Uterus (tissue), 4 donors: ENCODE results near the gene NLRP13. TPM values are rescaled to one million over a fixed set of nuclear protein-coding genes. Genes with fewer than 3 reads are reported as not detected.
"Not testable (repeated sequence)": the region's sequence is repeated elsewhere in the genome, so short reads cannot be mapped to it uniquely, and the experiment has no call there.

Source experiments
- DNase-seq, 2 donors: peaks; one replicate each; pipeline ENCODE4 v3.0.0-alpha.2; 2019 to 2020
- H3K27ac ChIP-seq, 2 donors: fragments of 200-600 bp; sonication (generic); 1 replicate in 1 of 2; 2 replicates in 1 of 2; pipeline ENCODE4 v1.5.1; 2016 to 2018
- H3K27me3 ChIP-seq, 2 donors: fragments of 200-600 bp; sonication (generic); one replicate each; pipeline ENCODE4 v1.5.1; 2018 to 2019; ENCODE audit warnings: control low read depth in 1 of 2
- H3K36me3 ChIP-seq, 2 donors: fragments of 200-600 bp; sonication (generic); one replicate each; pipeline ENCODE4 v1.5.1; 2019; ENCODE audit warnings: control low read depth in 1 of 2
- H3K4me1 ChIP-seq, 2 donors: fragments of 200-600 bp; sonication (generic); one replicate each; pipeline ENCODE4 v1.5.1; 2018 to 2019; ENCODE audit warnings: control low read depth in 1 of 2
- H3K4me3 ChIP-seq, 2 donors: fragments of 200-600 bp; sonication (generic); 1 replicate in 1 of 2; 2 replicates in 1 of 2; pipeline ENCODE4 v1.5.1; 2018 to 2019; ENCODE audit warnings: mild to moderate bottlenecking in 1 of 2
- H3K9me3 ChIP-seq, 2 donors: fragments of 200-600 bp; sonication (generic); one replicate each; pipeline ENCODE4 v1.5.1; 2019; ENCODE audit warnings: control low read depth in 1 of 2
- POLR2A ChIP-seq, 2 donors: fragments of 450-650 bp; IDR thresholded peaks; one replicate each; pipeline ENCODE4 v1.6.1; 2016; ENCODE audit warnings: antibody characterized with exemption in 2 of 2, mild to moderate bottlenecking in 1 of 2, moderate library complexity in 1 of 2
- intact Hi-C: fragments of 100-400 bp; cut with DNase I; formaldehyde crosslinking; loops from one replicate; pipeline ENCODE4 v1.15.1; 2023; ENCODE audit warnings: low total_unique reads
- total RNA-seq, 4 donors: library from RNA; depleted of rRNA in 3 of 4; stranded (reverse); fragments of >200 nt in 3 of 4; gene quantifications; one replicate each; pipeline versions ENCODE4 v1.1.0 to v1.2.4, GENCODE V29; 2014 to 2023
- TF ChIP-seq, protein P1 (sequence below), 4 experiments: fragments of 200-600 bp in 2 of 4; fragments of 450-650 bp in 2 of 4; sonication (generic) in 2 of 4; IDR thresholded peaks; one replicate each; pipeline ENCODE4 v1.5.1; 2016 to 2019; ENCODE audit warnings: antibody characterized with exemption in 4 of 4, mild to moderate bottlenecking in 2 of 4, moderate library complexity in 1 of 4
- donor health status: DM: yes; HTN: yes; CAD: no.

NLRP13 gene
- total RNA-seq, 4 donors from 2014 or later: not detected

GRCh38 chr19:55959996-55960675 is 28.0 kb upstream of the NLRP13 start:
- no peak for DNase-seq
- H3K4me3 ChIP-seq: no peak overlapping the region
- H3K27me3 ChIP-seq: no peaks in the 10 kb centered on the region
- TF ChIP-seq POLR2A (IDR thresholded peaks at IDR 0.05): no peak
- H3K36me3 ChIP-seq: no peaks in the 10 kb centered on the region
- H3K27ac ChIP-seq: no peak overlapping the region
- no peaks in the 10 kb centered on the region for H3K9me3 ChIP-seq
- no peaks in the 10 kb centered on the region for H3K4me1 ChIP-seq
- intact Hi-C loops: no loop called here

- H3K4me3 ChIP-seq: no peak overlapping the region
- H3K27me3 ChIP-seq: no peaks in the 10 kb centered on the region
- no peaks in the 10 kb centered on the region for H3K9me3 ChIP-seq
- H3K27ac ChIP-seq: no peak overlapping the region
- H3K4me1 ChIP-seq: no peaks in the 10 kb centered on the region
- no peaks in the 10 kb centered on the region for H3K36me3 ChIP-seq
- TF ChIP-seq POLR2A (IDR thresholded peaks at IDR 0.05): no peak
- TF ChIP-seq, protein P1, sequence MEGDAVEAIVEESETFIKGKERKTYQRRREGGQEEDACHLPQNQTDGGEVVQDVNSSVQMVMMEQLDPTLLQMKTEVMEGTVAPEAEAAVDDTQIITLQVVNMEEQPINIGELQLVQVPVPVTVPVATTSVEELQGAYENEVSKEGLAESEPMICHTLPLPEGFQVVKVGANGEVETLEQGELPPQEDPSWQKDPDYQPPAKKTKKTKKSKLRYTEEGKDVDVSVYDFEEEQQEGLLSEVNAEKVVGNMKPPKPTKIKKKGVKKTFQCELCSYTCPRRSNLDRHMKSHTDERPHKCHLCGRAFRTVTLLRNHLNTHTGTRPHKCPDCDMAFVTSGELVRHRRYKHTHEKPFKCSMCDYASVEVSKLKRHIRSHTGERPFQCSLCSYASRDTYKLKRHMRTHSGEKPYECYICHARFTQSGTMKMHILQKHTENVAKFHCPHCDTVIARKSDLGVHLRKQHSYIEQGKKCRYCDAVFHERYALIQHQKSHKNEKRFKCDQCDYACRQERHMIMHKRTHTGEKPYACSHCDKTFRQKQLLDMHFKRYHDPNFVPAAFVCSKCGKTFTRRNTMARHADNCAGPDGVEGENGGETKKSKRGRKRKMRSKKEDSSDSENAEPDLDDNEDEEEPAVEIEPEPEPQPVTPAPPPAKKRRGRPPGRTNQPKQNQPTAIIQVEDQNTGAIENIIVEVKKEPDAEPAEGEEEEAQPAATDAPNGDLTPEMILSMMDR (IDR thresholded peaks at IDR 0.05): no peak
- intact Hi-C loops: no loop called here
- DNase-seq: no peak
These were observed 26.2 kb upstream of the NLRP13 start for GRCh38 chr19:55958356-55958755.

DNA sequence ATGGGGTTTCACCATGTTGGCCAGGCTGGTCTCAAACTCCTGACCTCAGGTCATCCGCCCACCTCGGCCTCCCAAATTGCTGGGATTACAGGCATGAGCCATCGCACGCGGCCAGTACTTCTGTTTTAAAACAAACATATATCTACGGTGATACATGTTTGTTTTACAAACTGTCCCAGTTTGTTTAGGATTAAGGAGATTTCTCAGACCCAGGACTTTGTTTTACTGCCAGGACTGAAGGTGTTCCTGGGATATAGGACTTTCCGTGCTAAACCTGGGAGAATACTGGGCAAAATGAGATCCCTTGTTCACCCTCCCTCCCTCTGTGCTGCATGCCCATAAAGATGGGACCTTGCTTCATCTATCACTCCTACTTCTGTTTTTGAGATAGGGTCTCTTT is 24.3 kb upstream of the NLRP13 start:
- Histone ChIP-seq H3K4me1 (no peaks in the 10 kb centered on the region), H3K36me3 (no peaks in the 10 kb centered on the region), H3K9me3 (no peaks in the 10 kb centered on the region), H3K4me3 (no peak overlapping the region), H3K27me3 (no peaks in the 10 kb centered on the region), H3K27ac (no peak overlapping the region)
- no peak for TF ChIP-seq POLR2A (IDR thresholded peaks at IDR 0.05)
- TF ChIP-seq, protein P1 (IDR thresholded peaks at IDR 0.05): no peak
- no peak for DNase-seq
- intact Hi-C loops: no loop called here

GRCh38 chr19:55950566-55950965 is 18.4 kb upstream of the NLRP13 start:
- H3K27ac ChIP-seq, DNase-seq, intact Hi-C loops, H3K4me1 ChIP-seq, H3K36me3 ChIP-seq, H3K27me3 ChIP-seq, H3K4me3 ChIP-seq, H3K9me3 ChIP-seq: not testable (repeated sequence)

- H3K27ac ChIP-seq: no peak within 1 kb of the TSS
- H3K36me3 ChIP-seq: no peaks in the 10 kb centered on the region
- intact Hi-C loops: no loop called here
- no peak for TF ChIP-seq POLR2A (IDR thresholded peaks at IDR 0.05)
- TF ChIP-seq, protein P1 (IDR thresholded peaks at IDR 0.05): no peak
- H3K4me3 ChIP-seq: no peak within 1 kb of the TSS
- no peak for DNase-seq
- H3K9me3 ChIP-seq: peaks cover 0 to 2% of the 10 kb centered on the region in 2 donors
- H3K27me3 ChIP-seq: no peaks in the 10 kb centered on the region
- no peaks in the 10 kb centered on the region for H3K4me1 ChIP-seq
These were observed 15.4 kb upstream of the NLRP13 start, which contains the start of gene NLRP8 for GRCh38 chr19:55947532-55947931. Gene NLRP8 (plus strand): TSS chr19:55947832.

DNA sequence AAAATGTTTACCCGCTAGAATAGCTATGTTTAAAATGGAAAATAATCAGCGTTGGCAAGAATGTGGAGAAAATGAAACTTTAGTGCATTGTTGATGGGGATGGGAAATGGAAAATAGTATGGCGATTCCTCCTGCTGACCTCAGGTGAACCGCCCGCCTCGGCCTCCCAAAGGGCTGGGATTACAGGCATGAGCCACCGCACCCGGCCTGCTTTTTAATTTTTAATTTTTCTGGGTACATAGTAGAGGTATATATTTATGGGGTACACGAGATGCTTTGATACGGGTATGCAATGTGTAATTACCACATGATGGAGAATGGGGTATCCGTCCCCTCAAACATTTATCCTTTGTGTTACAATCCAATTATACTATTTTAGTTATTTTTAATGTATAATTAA is 8.2 kb upstream of the NLRP13 start:
- Histone ChIP-seq H3K36me3 (no peaks in the 10 kb centered on the region), H3K27ac (no peak overlapping the region), H3K4me1 (no peaks in the 10 kb centered on the region), H3K27me3 (no peaks in the 10 kb centered on the region), H3K4me3 (no peak overlapping the region), H3K9me3 (no peaks in the 10 kb centered on the region)
- DNase-seq: no peak
- intact Hi-C loops: no loop called here
- TF ChIP-seq POLR2A (IDR thresholded peaks at IDR 0.05): no peak
- TF ChIP-seq, protein P1 (IDR thresholded peaks at IDR 0.05): no peak
